ENCODE data around the gene TMEM207. TPM values are rescaled to one million over a fixed set of nuclear protein-coding genes. Genes with fewer than 3 reads are reported as not detected.
A peak's percentile ranks its signal among the peaks of the same experiment; 100 is the strongest.

The TMEM207 gene
- total RNA-seq, result not detected

DNA sequence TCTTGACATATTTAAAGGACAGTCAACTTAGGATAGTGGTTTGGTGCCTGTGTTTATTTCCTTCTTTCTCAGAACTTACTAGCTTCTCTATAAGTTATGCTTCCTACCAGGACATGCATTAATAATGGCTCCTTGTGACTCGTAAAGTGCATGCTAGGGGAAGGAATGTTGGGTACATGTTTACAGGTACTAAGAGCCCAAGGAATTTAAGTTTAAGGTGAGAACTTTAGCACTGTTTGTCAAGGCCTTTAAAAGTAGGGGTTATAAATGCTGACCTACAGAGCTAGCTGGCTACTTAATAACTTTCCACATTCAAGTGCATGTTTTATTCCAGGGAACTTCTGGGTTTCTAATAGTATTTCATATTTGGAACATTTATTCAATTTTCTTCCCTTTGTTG is at the start of gene TMEM207:
Gene TMEM207, minus strand, starts transcription at position 101 of the 400 bp plus-strand sequence. Its CDS starts 92 bp downstream, at position 9.
- Histone ChIP-seq H3K4me3 (no peak within 1 kb of the TSS), H3K36me3 (no peaks in the 10 kb centered on the region), H3K27ac (no peak within 1 kb of the TSS), H3K27me3 (no peaks in the 10 kb centered on the region), H3K4me1 (no peaks in the 10 kb centered on the region), H3K9me3 (no peaks in the 10 kb centered on the region)
- TF ChIP-seq, protein P1, sequence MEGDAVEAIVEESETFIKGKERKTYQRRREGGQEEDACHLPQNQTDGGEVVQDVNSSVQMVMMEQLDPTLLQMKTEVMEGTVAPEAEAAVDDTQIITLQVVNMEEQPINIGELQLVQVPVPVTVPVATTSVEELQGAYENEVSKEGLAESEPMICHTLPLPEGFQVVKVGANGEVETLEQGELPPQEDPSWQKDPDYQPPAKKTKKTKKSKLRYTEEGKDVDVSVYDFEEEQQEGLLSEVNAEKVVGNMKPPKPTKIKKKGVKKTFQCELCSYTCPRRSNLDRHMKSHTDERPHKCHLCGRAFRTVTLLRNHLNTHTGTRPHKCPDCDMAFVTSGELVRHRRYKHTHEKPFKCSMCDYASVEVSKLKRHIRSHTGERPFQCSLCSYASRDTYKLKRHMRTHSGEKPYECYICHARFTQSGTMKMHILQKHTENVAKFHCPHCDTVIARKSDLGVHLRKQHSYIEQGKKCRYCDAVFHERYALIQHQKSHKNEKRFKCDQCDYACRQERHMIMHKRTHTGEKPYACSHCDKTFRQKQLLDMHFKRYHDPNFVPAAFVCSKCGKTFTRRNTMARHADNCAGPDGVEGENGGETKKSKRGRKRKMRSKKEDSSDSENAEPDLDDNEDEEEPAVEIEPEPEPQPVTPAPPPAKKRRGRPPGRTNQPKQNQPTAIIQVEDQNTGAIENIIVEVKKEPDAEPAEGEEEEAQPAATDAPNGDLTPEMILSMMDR (IDR thresholded peaks at IDR 0.05), result no peak
- DNase-seq (ENCODE audit: low spot score), result no peak

DNA sequence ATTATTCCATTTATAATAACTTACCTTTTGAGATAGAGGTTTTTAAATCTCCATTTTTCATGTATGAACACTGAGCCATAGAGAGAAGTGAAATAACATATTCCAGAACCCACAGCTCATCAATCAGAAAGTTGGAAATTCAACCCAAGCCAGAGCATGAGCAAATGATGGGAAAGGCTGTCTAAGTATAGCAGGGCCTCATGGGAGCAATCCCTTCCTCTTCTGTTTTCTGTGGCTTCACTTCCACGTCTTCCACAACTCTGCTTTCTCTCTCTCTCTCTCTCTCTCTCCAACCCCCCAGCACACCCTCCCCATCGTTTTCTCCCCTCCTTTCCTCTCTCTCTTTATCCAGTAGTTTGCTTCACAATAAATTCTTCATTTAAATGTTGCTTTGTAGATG is 49.4 kb upstream of the TMEM207 start:
- TF ChIP-seq, protein P1 (IDR thresholded peaks at IDR 0.05), result no peak
- Histone ChIP-seq H3K9me3 (no peaks in the 10 kb centered on the region), H3K27ac (peak overlapping the region; percentile 54 to 63), H3K27me3 (no peaks in the 10 kb centered on the region), H3K36me3 (no peaks in the 10 kb centered on the region), H3K4me1 (peaks cover 0 to 5% of the 10 kb centered on the region in 2 donors), H3K4me3 (no peak overlapping the region)
- no peak for DNase-seq (ENCODE audit: low spot score)

DNA sequence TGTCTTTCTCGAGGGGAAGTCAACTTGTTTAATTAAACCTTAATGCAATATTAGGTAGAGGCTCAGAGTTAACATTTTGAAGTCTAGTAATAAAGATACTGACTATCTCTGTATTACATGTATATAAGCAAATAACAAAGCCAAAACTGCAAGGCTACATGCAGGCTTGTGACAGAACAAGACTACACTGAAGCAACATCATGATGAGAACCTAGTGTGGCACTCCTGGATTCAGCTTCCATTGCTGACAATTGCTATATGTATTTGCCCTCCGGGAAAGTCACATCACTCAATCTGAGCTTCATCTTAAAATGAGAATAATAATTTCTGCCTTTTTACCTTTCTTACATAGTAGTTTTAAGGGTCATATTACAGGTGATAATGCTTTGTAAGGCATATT is 48.6 kb upstream of the TMEM207 start:
- no peak for DNase-seq (ENCODE audit: low spot score)
- peak overlapping the region; percentile 54 to 63 for H3K27ac ChIP-seq
- peaks cover 0 to 5% of the 10 kb centered on the region in 2 donors for H3K4me1 ChIP-seq
- H3K4me3 ChIP-seq, result no peak overlapping the region
- H3K9me3 ChIP-seq, result no peaks in the 10 kb centered on the region
- no peaks in the 10 kb centered on the region for H3K27me3 ChIP-seq
- H3K36me3 ChIP-seq, result no peaks in the 10 kb centered on the region
- TF ChIP-seq, protein P1 (IDR thresholded peaks at IDR 0.05), result no peak

DNA sequence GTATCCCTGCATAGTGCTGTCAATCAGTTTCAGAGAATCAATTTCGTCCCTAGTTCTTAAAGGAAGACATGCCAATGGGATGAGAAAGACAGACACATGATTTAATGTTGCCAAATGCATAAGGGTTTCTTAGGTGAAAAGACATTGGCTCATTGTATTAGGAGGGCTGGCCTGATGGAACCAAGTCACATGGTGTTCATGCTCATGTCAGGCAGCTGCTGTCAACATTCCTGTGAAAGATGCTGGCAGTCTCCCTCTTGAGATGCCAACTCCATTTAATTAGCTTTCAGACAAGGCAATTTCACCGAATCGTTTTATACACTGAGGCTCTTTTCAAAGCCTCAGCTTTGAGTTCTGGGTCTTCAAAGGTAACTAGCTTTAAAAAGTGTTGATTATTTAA is 48.1 kb upstream of the TMEM207 start:
- H3K4me1 ChIP-seq, result peaks cover 0 to 5% of the 10 kb centered on the region in 2 donors
- no peaks in the 10 kb centered on the region for H3K36me3 ChIP-seq
- H3K27me3 ChIP-seq, result no peaks in the 10 kb centered on the region
- H3K27ac ChIP-seq, result peak overlapping the region; percentile 54 to 63
- no peaks in the 10 kb centered on the region for H3K9me3 ChIP-seq
- TF ChIP-seq, protein P1 (IDR thresholded peaks at IDR 0.05), result no peak
- H3K4me3 ChIP-seq, result no peak overlapping the region
- no peak for DNase-seq (ENCODE audit: low spot score)

DNA sequence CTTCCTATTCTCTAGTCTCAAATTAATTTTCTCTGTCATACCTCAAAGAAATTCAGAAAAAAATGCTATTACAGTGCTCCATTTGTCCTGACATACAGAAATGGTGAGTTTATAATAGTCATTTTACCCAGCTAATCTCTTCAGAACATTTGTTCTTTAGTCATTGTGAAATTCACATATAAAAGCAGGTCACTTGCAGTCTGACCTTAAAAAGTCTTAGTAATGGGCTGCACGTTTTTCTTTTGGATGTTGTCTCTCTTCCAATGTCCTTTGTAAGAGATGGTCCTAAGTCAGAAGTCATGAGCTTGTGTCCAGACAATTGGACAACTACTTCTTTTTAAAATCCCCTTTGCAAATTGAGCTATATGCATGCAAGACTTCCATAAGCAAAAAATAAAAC is 47.2 kb upstream of the TMEM207 start:
- Histone ChIP-seq H3K27me3 (no peaks in the 10 kb centered on the region), H3K36me3 (no peaks in the 10 kb centered on the region), H3K9me3 (no peaks in the 10 kb centered on the region), H3K4me1 (peaks cover 0 to 5% of the 10 kb centered on the region in 2 donors), H3K4me3 (no peak overlapping the region), H3K27ac (peak overlapping the region in 1 of 2 donors; percentile 63)
- DNase-seq (ENCODE audit: low spot score), result no peak
- TF ChIP-seq, protein P1 (IDR thresholded peaks at IDR 0.05), result no peak

DNA sequence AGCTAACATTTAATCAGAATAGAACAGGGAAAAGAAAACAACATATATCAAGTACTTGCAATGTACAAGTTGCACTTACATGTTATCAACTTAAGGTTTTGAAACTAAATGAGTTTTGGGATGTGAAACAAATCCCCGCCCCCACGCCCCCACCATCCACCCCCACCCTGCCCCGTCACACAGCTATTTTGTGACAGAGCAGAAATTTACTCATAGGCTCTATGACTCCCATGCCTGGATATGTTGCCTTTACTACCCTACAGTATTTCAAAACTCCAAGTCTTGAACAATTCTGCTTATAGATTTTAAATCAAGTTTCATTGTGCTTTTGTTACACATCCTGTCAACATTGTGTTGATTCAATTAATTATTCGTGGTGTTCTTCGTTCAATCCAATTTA is 46.1 kb upstream of the TMEM207 start:
- Histone ChIP-seq H3K9me3 (no peaks in the 10 kb centered on the region), H3K4me1 (peaks cover 0 to 5% of the 10 kb centered on the region in 2 donors), H3K27me3 (no peaks in the 10 kb centered on the region), H3K36me3 (no peaks in the 10 kb centered on the region), H3K27ac (no peak overlapping the region), H3K4me3 (no peak overlapping the region)
- DNase-seq (ENCODE audit: low spot score), result no peak
- TF ChIP-seq, protein P1 (IDR thresholded peaks at IDR 0.05), result no peak

Data from right atrium auricular region (tissue), 2 donors.